ENCODE data around the gene LAMB1. TPM values are rescaled to one million over a fixed set of nuclear protein-coding genes. Genes with fewer than 3 reads are reported as not detected.
A peak's percentile ranks its signal among the peaks of the same experiment; 100 is the strongest.

The LAMB1 gene
- total and polyA plus RNA-seq, 2 of the 13 experiments (the other 11 are each of a cell fraction or from before 2014, with no cell fraction given) = 109 to 124 TPM

DNA sequence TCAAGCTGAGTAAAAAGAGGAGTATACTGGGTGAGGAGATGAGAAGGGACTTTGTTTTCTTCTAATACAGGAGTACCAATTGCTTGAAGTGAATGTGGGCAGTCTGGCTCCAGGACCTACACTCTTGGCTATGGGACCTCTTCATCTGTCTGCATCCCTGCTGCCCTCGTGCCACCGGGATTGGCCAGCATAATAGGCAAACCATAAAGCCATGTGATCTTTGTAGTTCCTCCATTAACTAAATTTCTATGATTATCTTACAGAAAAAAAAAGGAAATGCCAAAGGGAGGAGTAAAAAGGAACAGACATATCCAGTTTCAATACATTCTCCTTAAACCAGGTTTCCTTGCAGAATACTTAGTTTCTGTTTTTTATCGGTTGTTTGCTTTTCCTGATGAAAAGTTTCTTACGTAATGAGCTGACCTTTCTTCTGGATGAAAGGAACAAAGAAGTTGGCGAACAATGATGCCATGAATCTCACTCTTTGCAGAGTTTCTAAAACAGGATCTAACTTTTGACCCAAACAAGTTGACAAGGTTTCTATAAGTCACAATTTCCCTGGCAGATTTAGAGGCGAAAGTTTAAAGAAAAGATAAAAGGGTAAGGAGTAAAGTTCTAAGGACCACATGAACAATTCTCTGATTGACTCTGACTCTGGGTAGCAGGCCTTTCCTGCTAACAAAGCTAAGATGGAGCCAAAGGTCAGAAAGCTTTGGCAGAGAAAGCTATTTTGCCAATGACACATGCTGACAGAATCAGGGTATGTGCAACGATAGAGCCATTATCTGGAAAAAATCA lies 54.1 kb downstream of the LAMB1 start (continued):
- TF ChIP-seq, protein P1, sequence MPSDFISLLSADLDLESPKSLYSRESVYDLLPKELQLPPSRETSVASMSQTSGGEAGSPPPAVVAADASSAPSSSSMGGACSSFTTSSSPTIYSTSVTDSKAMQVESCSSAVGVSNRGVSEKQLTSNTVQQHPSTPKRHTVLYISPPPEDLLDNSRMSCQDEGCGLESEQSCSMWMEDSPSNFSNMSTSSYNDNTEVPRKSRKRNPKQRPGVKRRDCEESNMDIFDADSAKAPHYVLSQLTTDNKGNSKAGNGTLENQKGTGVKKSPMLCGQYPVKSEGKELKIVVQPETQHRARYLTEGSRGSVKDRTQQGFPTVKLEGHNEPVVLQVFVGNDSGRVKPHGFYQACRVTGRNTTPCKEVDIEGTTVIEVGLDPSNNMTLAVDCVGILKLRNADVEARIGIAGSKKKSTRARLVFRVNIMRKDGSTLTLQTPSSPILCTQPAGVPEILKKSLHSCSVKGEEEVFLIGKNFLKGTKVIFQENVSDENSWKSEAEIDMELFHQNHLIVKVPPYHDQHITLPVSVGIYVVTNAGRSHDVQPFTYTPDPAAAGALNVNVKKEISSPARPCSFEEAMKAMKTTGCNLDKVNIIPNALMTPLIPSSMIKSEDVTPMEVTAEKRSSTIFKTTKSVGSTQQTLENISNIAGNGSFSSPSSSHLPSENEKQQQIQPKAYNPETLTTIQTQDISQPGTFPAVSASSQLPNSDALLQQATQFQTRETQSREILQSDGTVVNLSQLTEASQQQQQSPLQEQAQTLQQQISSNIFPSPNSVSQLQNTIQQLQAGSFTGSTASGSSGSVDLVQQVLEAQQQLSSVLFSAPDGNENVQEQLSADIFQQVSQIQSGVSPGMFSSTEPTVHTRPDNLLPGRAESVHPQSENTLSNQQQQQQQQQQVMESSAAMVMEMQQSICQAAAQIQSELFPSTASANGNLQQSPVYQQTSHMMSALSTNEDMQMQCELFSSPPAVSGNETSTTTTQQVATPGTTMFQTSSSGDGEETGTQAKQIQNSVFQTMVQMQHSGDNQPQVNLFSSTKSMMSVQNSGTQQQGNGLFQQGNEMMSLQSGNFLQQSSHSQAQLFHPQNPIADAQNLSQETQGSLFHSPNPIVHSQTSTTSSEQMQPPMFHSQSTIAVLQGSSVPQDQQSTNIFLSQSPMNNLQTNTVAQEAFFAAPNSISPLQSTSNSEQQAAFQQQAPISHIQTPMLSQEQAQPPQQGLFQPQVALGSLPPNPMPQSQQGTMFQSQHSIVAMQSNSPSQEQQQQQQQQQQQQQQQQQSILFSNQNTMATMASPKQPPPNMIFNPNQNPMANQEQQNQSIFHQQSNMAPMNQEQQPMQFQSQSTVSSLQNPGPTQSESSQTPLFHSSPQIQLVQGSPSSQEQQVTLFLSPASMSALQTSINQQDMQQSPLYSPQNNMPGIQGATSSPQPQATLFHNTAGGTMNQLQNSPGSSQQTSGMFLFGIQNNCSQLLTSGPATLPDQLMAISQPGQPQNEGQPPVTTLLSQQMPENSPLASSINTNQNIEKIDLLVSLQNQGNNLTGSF (CRISPR knock-in tag; IDR thresholded peaks at IDR 0.05) = no peak
- peak in 1 of 2 experiments; percentile 71; a peak in 1 of 4 replicates for TF ChIP-seq EP300 (IDR thresholded peaks at IDR 0.05; ENCODE audit: low read depth in 2 of 2, low read length in 2 of 2)
- 0 out of 2 replicates have a peak, but pooled peaks have one; percentile 54 for TF ChIP-seq EP300 (CRISPR knock-in tag; IDR thresholded peaks at IDR 0.05; ENCODE audit: borderline replicate concordance)
- TF ChIP-seq, protein P2, sequence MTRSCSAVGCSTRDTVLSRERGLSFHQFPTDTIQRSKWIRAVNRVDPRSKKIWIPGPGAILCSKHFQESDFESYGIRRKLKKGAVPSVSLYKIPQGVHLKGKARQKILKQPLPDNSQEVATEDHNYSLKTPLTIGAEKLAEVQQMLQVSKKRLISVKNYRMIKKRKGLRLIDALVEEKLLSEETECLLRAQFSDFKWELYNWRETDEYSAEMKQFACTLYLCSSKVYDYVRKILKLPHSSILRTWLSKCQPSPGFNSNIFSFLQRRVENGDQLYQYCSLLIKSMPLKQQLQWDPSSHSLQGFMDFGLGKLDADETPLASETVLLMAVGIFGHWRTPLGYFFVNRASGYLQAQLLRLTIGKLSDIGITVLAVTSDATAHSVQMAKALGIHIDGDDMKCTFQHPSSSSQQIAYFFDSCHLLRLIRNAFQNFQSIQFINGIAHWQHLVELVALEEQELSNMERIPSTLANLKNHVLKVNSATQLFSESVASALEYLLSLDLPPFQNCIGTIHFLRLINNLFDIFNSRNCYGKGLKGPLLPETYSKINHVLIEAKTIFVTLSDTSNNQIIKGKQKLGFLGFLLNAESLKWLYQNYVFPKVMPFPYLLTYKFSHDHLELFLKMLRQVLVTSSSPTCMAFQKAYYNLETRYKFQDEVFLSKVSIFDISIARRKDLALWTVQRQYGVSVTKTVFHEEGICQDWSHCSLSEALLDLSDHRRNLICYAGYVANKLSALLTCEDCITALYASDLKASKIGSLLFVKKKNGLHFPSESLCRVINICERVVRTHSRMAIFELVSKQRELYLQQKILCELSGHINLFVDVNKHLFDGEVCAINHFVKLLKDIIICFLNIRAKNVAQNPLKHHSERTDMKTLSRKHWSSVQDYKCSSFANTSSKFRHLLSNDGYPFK (CRISPR knock-in tag; IDR thresholded peaks at IDR 0.05; ENCODE audit: borderline replicate concordance) = no peak
- no peak for TF ChIP-seq POGZ (CRISPR knock-in tag; IDR thresholded peaks at IDR 0.05)
- TF ChIP-seq NR3C1 (CRISPR knock-in tag; IDR thresholded peaks at IDR 0.05) = no peak
- TF ChIP-seq HMG20A (CRISPR knock-in tag; IDR thresholded peaks at IDR 0.05; ENCODE audit: borderline replicate concordance) = peak; percentile 42; the same call in 1 of the 2 replicates
- peak; percentile 65 for TF ChIP-seq BCL6 (CRISPR knock-in tag; IDR thresholded peaks at IDR 0.05)
- no peak for TF ChIP-seq ZNF224 (CRISPR knock-in tag; IDR thresholded peaks at IDR 0.05)
- no peak for TF ChIP-seq FOXC1 (CRISPR knock-in tag; IDR thresholded peaks at IDR 0.05; ENCODE audit: borderline replicate concordance)
- TF ChIP-seq RARA (CRISPR knock-in tag; IDR thresholded peaks at IDR 0.05) = 0 out of 2 replicates have a peak, but pooled peaks have one; percentile 16
- TF ChIP-seq, protein P3, sequence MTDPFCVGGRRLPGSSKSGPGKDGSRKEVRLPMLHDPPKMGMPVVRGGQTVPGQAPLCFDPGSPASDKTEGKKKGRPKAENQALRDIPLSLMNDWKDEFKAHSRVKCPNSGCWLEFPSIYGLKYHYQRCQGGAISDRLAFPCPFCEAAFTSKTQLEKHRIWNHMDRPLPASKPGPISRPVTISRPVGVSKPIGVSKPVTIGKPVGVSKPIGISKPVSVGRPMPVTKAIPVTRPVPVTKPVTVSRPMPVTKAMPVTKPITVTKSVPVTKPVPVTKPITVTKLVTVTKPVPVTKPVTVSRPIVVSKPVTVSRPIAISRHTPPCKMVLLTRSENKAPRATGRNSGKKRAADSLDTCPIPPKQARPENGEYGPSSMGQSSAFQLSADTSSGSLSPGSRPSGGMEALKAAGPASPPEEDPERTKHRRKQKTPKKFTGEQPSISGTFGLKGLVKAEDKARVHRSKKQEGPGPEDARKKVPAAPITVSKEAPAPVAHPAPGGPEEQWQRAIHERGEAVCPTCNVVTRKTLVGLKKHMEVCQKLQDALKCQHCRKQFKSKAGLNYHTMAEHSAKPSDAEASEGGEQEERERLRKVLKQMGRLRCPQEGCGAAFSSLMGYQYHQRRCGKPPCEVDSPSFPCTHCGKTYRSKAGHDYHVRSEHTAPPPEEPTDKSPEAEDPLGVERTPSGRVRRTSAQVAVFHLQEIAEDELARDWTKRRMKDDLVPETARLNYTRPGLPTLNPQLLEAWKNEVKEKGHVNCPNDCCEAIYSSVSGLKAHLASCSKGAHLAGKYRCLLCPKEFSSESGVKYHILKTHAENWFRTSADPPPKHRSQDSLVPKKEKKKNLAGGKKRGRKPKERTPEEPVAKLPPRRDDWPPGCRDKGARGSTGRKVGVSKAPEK (CRISPR knock-in tag; IDR thresholded peaks at IDR 0.05; ENCODE audit: borderline replicate concordance) = no peak
- TF ChIP-seq TAF1 (CRISPR knock-in tag; IDR thresholded peaks at IDR 0.05) = no peak
- TF ChIP-seq SMARCC2 (IDR thresholded peaks at IDR 0.05) = no peak
- TF ChIP-seq, protein P4, sequence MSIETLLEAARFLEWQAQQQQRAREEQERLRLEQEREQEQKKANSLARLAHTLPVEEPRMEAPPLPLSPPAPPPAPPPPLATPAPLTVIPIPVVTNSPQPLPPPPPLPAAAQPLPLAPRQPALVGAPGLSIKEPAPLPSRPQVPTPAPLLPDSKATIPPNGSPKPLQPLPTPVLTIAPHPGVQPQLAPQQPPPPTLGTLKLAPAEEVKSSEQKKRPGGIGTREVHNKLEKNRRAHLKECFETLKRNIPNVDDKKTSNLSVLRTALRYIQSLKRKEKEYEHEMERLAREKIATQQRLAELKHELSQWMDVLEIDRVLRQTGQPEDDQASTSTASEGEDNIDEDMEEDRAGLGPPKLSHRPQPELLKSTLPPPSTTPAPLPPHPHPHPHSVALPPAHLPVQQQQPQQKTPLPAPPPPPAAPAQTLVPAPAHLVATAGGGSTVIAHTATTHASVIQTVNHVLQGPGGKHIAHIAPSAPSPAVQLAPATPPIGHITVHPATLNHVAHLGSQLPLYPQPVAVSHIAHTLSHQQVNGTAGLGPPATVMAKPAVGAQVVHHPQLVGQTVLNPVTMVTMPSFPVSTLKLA (IDR thresholded peaks at IDR 0.05) = no peak
- TF ChIP-seq KLF9 (CRISPR knock-in tag; IDR thresholded peaks at IDR 0.05; ENCODE audit: low read depth) = no peak

All from HepG2 (cell line).